GM10248 (cell line): Measurements from ENCODE around the gene DDX56.

ENCODE experiments used
- CTCF ChIA-PET: fragments of 300-600 bp; sonication (Branson Sonifier 250); formaldehyde crosslinking; extraction: SDS; loops from one replicate; lab custom pipeline; 2021; ENCODE audit warnings: antibody characterized with exemption; lab: Yijun Ruan, JAX
- POLR2A ChIA-PET: fragments of 350-650 bp; sonication (Branson Sonifier 250); formaldehyde crosslinking; extraction: SDS; loops from one replicate; lab custom pipeline; 2020; ENCODE audit warnings: antibody characterized with exemption; lab: Yijun Ruan, JAX
- DNase-seq: peaks from one replicate; pipeline ENCODE4 v3.0.0; 2012; ENCODE audit errors: extremely low spot score
- CTCF ChIP-seq: IDR thresholded peaks from 2 replicates; pipeline ENCODE4 v1.5.1; 2012; ENCODE audit warnings: mild to moderate bottlenecking, low read depth; ENCODE audit errors: extremely low read depth, missing control alignments, control extremely low read depth

DDX56 gene, protein sequence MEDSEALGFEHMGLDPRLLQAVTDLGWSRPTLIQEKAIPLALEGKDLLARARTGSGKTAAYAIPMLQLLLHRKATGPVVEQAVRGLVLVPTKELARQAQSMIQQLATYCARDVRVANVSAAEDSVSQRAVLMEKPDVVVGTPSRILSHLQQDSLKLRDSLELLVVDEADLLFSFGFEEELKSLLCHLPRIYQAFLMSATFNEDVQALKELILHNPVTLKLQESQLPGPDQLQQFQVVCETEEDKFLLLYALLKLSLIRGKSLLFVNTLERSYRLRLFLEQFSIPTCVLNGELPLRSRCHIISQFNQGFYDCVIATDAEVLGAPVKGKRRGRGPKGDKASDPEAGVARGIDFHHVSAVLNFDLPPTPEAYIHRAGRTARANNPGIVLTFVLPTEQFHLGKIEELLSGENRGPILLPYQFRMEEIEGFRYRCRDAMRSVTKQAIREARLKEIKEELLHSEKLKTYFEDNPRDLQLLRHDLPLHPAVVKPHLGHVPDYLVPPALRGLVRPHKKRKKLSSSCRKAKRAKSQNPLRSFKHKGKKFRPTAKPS

GRCh38 chr7:44573464-44574286 lies at the start of gene DDX56:
DDX56 (minus strand) TSS chr7:44573908; CDS start chr7:44573895, 13 bp downstream.
- CTCF ChIA-PET, result interaction anchor here (0.8 to 5.6 kb wide), 8 partner anchors 8 to 378 kb away, joined by 3 to 41 read pairs (median 7); partner anchors contain the start of genes H2AZ2, TMED4 and YKT6
- POLR2A ChIA-PET, result interaction anchor here (0.7 to 1.0 kb wide), 4 partner anchors 8 to 275 kb away, joined by 3 to 5 read pairs (median 3); no protein-coding TSS in a partner anchor
- no peak for TF ChIP-seq CTCF
- peak; percentile 96 for DNase-seq

GRCh38 chr7:44622342-44623151 lies 48.8 kb upstream of the DDX56 start:
- CTCF ChIA-PET, result interaction anchor here (1.0 to 1.6 kb wide), 3 partner anchors 10 to 176 kb away, joined by 3 to 4 read pairs (median 3); partner anchors contain the start of gene OGDH
- DNase-seq, result peak; percentile 50
- no peak for TF ChIP-seq CTCF
- POLR2A ChIA-PET, result interaction anchor here (1.0 to 1.2 kb wide), 2 partner anchors 11 to 14 kb away, joined by 3 to 4 read pairs; no protein-coding TSS in a partner anchor

GRCh38 chr7:44621750-44622103 lies 48.0 kb upstream of the DDX56 start:
- no peak for TF ChIP-seq CTCF
- ChIA-PET CTCF (interaction anchor here (1.1 to 1.9 kb wide), 4 partner anchors 9 to 14 kb away, joined by 3 to 8 read pairs (median 4); no protein-coding TSS in a partner anchor), POLR2A (no interaction called here)
- DNase-seq, result no peak

- no peak for TF ChIP-seq CTCF
- CTCF ChIA-PET, result interaction anchor here (1.1 to 1.9 kb wide), 4 partner anchors 10 to 18 kb away, joined by 3 to 8 read pairs (median 4); no protein-coding TSS in a partner anchor
- no peak for DNase-seq
- POLR2A ChIA-PET, result interaction anchor here (0.6 to 1.2 kb wide), 2 partner anchors 129 to 179 kb away, joined by 3 to 5 read pairs; no protein-coding TSS in a partner anchor
Observed at GRCh38 chr7:44621034-44621749, 47.5 kb upstream of the DDX56 start.

- POLR2A ChIA-PET, result no interaction called here
Observed at GRCh38 chr7:44618753-44619152, 45.0 kb upstream of the DDX56 start.

More at GRCh38 chr7:44618753-44619152, 45.0 kb upstream of the DDX56 start:
- CTCF ChIA-PET, result no interaction called here
- no peak for DNase-seq
- TF ChIP-seq CTCF, result no peak
